Measurements from ENCODE around the gene OR6B3. TPM values are rescaled to one million over a fixed set of nuclear protein-coding genes. Genes with fewer than 3 reads are reported as not detected.

The OR6B3 gene
- total RNA-seq, 1 donor from 2014 or later = not detected

GRCh38 chr2:240000671-240001070 is 52.6 kb downstream of the OR6B3 start:
- Mint-ChIP-seq H3K4me3 (no peak overlapping the region), H3K36me3 (ENCODE audit: low read depth) (peaks cover 83% of the 10 kb centered on the region), H3K4me1 (no peaks in the 10 kb centered on the region), H3K27me3 (no peaks in the 10 kb centered on the region), H3K9me3 (no peaks in the 10 kb centered on the region), H3K27ac (no peak overlapping the region)
- intact Hi-C loops (cut with micrococcal nuclease) = no loop called here
- no peak for DNase-seq
- ChIA-PET POLR2A (no interaction called here), CTCF (no interaction called here)
- ATAC-seq (ENCODE audit: low read depth) = no peak
- TF ChIP-seq CTCF (IDR thresholded peaks at IDR 0.05) = no peak

GRCh38 chr2:239997686-239998409 is 55.5 kb downstream of the OR6B3 start:
- Mint-ChIP-seq H3K4me3 (no peak overlapping the region), H3K9me3 (no peaks in the 10 kb centered on the region), H3K4me1 (no peaks in the 10 kb centered on the region), H3K27ac (no peak overlapping the region), H3K27me3 (no peaks in the 10 kb centered on the region), H3K36me3 (ENCODE audit: low read depth) (peaks cover 78% of the 10 kb centered on the region)
- POLR2A ChIA-PET = no interaction called here
- DNase-seq (no peak), ATAC-seq (ENCODE audit: low read depth) (no peak)
- intact Hi-C loops (cut with micrococcal nuclease) = no loop called here
- TF ChIP-seq CTCF (IDR thresholded peaks at IDR 0.05) = no peak
- CTCF ChIA-PET = no interaction called here

Other genes starting within 250 kb of the OR6B3 start
- 106 and 110 TPM in 2 replicates for gene NDUFA10, start 28.2 kb downstream of the OR6B3 start, total RNA-seq
- not detected in 2 replicates for gene OR6B2, start 23.1 kb downstream of the OR6B3 start, total RNA-seq
- gene COPS9, start 82.8 kb upstream of the OR6B3 start, total RNA-seq = 78.6 and 81.1 TPM in 2 replicates
- not detected in 2 replicates for gene OTOS, start 87.1 kb upstream of the OR6B3 start, total RNA-seq

Measured in activated B cell treated with CpG ODN at 0.5 μM for 24 hours (primary cell).